Activated CD8-positive, alpha-beta memory T cell treated with anti-CD3 and anti-CD28 coated beads, Interleukin-2, amount 10 ng/mL, durations not matched to agents 7 days and 5 days (primary cell): ENCODE data around the gene LPCAT1. TPM values are rescaled to one million over a fixed set of nuclear protein-coding genes. Genes with fewer than 3 reads are reported as not detected.

ENCODE experiments used
- ATAC-seq: fragments of 150-1000 bp; cut with Tn5 transposase; one replicate; pipeline ENCODE4 v1.10.0; 2021; ENCODE audit warnings: moderate library complexity
- CTCF ChIA-PET: fragments of 350-600 bp; sonication (Branson Sonifier 250); formaldehyde crosslinking; loops from one replicate; lab custom pipeline; 2021; ENCODE audit warnings: antibody characterized with exemption; lab: Charles Lee
- DNase-seq: peaks from one replicate; pipeline ENCODE4 v3.0.0-alpha.2; 2020
- H3K27ac Mint-ChIP-seq: one replicate; pipeline ENCODE4 v1.8.0; 2021; ENCODE audit warnings: mild to moderate bottlenecking, mixed read lengths
- H3K27me3 Mint-ChIP-seq: one replicate; pipeline ENCODE4 v1.8.0; 2021; ENCODE audit warnings: mixed read lengths
- H3K36me3 Mint-ChIP-seq: one replicate; pipeline ENCODE4 v1.8.0; 2021; ENCODE audit warnings: mild to moderate bottlenecking, mixed read lengths
- H3K4me1 Mint-ChIP-seq: one replicate; pipeline ENCODE4 v1.8.0; 2021; ENCODE audit warnings: mixed read lengths
- H3K4me3 Mint-ChIP-seq: one replicate; pipeline ENCODE4 v1.8.0; 2021; ENCODE audit warnings: mild to moderate bottlenecking, moderate library complexity, mixed read lengths
- H3K9me3 Mint-ChIP-seq: one replicate; pipeline ENCODE4 v1.8.0; 2022; ENCODE audit warnings: low read depth, mixed read lengths
- total RNA-seq, 2 experiments: library from RNA; stranded (reverse); gene quantifications; one replicate each; pipeline ENCODE4 v1.2.3, GENCODE V29; 2021

Gene LPCAT1
- total RNA-seq, 2 experiments from 2014 or later = 83.8 to 85.3 TPM

DNA sequence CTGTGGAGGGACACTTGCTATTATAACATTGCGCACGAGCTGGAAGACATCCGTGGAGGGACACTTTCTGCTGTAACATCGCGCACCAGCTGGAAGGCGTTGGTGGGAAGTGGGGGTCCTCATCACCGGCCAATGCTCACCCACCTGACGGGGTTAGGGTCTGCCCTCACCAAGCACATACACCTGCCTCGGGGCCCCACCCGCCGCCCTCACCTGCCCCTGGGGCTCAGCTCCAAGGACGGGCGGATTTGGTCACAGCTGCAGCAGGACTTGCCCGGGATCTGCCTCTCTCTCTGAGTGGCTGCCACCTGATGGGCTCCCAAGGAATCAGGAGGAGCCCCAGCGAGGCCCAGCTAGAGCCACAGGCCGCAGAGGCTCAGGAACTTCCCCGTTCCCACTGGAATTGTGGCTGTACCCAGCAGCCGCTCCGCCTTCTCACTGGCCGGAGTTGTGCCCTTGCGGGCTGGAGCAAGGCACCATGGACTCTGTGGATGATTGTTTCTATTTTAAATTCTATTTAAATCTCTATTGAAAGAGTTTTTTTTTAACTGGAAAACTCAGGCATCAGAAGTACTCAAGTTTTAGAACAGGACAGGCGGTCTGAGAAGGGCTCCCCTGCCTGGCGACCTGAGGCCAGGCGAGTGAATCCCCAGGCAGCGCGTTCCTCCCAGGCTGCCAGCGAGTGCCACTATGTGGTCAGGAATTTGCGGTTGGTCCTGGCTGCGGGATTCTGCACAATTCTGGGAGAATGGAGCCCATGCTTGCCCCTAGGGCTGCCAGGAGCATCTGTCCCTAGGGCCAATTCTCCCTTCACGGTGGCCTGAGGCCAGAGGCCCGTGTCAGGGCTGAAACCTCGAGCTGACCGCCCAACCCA lies 39.7 kb downstream of the LPCAT1 start:
- DNase-seq = no peak
- no peak for ATAC-seq

GRCh38 chr5:1483064-1483463 lies 40.7 kb downstream of the LPCAT1 start:
- Mint-ChIP-seq H3K9me3 (no peaks in the 10 kb centered on the region), H3K36me3 (peaks cover 18% of the 10 kb centered on the region), H3K27me3 (no peaks in the 10 kb centered on the region), H3K4me1 (peaks cover 31% of the 10 kb centered on the region), H3K27ac (no peak overlapping the region), H3K4me3 (no peak overlapping the region)
- CTCF ChIA-PET = interaction anchor here (1.6 kb wide), 1 partner anchor 37 kb away, joined by 3 read pairs; no protein-coding TSS in a partner anchor
- ATAC-seq = no peak
- DNase-seq = no peak

More for the DNA sequence above, 39.7 kb downstream of the LPCAT1 start:
- peaks cover 20% of the 10 kb centered on the region for H3K36me3 Mint-ChIP-seq
- no peak overlapping the region for H3K4me3 Mint-ChIP-seq
- H3K9me3 Mint-ChIP-seq = no peaks in the 10 kb centered on the region
- peaks cover 41% of the 10 kb centered on the region for H3K4me1 Mint-ChIP-seq
- H3K27ac Mint-ChIP-seq = no peak overlapping the region
- CTCF ChIA-PET = interaction anchor here (1.6 kb wide), 1 partner anchor 36 kb away, joined by 3 read pairs; no protein-coding TSS in a partner anchor
- no peaks in the 10 kb centered on the region for H3K27me3 Mint-ChIP-seq

- H3K9me3 Mint-ChIP-seq = no peaks in the 10 kb centered on the region
- DNase-seq (no peak), ATAC-seq (no peak)
- peaks cover 13% of the 10 kb centered on the region for H3K36me3 Mint-ChIP-seq
- no peak overlapping the region for H3K27ac Mint-ChIP-seq
- CTCF ChIA-PET = no interaction called here
- peaks cover 19% of the 10 kb centered on the region for H3K4me1 Mint-ChIP-seq
- no peaks in the 10 kb centered on the region for H3K27me3 Mint-ChIP-seq
- no peak overlapping the region for H3K4me3 Mint-ChIP-seq
Observed at GRCh38 chr5:1481959-1482331, 41.8 kb downstream of the LPCAT1 start.

DNA sequence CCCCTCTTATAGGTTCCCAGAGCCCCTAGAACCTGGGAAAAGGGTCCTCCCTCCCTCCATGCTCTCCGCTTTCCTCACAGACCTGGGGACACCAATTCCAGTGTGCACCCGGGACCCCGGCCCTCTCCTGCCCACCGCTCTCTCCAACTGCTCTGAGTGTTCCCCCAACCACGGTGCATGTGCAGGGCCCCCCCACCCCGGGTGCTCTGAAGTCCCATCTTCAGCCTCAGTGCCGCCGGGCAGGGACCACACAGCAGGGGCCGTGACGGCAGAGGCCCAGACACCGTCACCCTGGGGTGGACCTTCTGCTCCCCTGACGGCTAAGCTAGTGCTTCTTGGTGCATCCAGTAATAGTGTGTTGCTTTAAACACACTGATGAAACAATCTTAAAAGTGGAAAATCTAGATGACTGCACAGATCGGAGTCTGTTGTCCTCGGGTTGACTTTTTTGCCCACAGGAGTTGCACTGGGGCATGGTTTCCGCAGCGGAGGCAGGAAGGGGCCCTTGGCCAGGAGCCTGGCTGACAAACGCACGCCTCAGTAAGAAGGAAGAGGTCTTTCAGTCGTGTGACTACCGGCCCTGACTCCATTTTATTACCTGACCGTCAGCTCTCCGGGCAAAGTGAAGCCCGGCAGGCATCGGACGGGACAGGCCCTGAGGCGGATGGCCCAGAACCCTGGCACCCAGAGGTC lies 42.3 kb downstream of the LPCAT1 start:
- CTCF ChIA-PET = no interaction called here
- no peak for ATAC-seq
- H3K4me3 Mint-ChIP-seq = no peak overlapping the region
- H3K36me3 Mint-ChIP-seq = peaks cover 15% of the 10 kb centered on the region
- H3K27me3 Mint-ChIP-seq = no peaks in the 10 kb centered on the region
- peaks cover 16% of the 10 kb centered on the region for H3K4me1 Mint-ChIP-seq
- no peaks in the 10 kb centered on the region for H3K9me3 Mint-ChIP-seq
- no peak for DNase-seq
- H3K27ac Mint-ChIP-seq = no peak overlapping the region

GRCh38 chr5:1480806-1481205 lies 43.0 kb downstream of the LPCAT1 start:
- CTCF ChIA-PET = interaction anchor here (1.0 to 1.4 kb wide), 4 partner anchors 11 to 163 kb away, joined by 3 to 5 read pairs (median 4); no protein-coding TSS in a partner anchor
- peaks cover 14% of the 10 kb centered on the region for H3K4me1 Mint-ChIP-seq
- H3K36me3 Mint-ChIP-seq = peaks cover 14% of the 10 kb centered on the region

GRCh38 chr5:1480217-1480616 lies 43.5 kb downstream of the LPCAT1 start:
- CTCF ChIA-PET = interaction anchor here (0.7 to 1.6 kb wide), 10 partner anchors 11 to 588 kb away, joined by 3 to 5 read pairs (median 3); partner anchors contain the start of genes BRD9 and TRIP13
- H3K27me3 Mint-ChIP-seq = no peaks in the 10 kb centered on the region
- DNase-seq = no peak
- no peak overlapping the region for H3K27ac Mint-ChIP-seq
- peaks cover 14% of the 10 kb centered on the region for H3K36me3 Mint-ChIP-seq
- peaks cover 10% of the 10 kb centered on the region for H3K4me1 Mint-ChIP-seq
- H3K4me3 Mint-ChIP-seq = no peak overlapping the region
- no peak for ATAC-seq
- H3K9me3 Mint-ChIP-seq = no peaks in the 10 kb centered on the region

More at GRCh38 chr5:1480806-1481205, 43.0 kb downstream of the LPCAT1 start:
- ATAC-seq = no peak
- H3K27me3 Mint-ChIP-seq = no peaks in the 10 kb centered on the region
- no peak overlapping the region for H3K4me3 Mint-ChIP-seq
- DNase-seq = no peak
- no peak overlapping the region for H3K27ac Mint-ChIP-seq
- H3K9me3 Mint-ChIP-seq = no peaks in the 10 kb centered on the region

DNA sequence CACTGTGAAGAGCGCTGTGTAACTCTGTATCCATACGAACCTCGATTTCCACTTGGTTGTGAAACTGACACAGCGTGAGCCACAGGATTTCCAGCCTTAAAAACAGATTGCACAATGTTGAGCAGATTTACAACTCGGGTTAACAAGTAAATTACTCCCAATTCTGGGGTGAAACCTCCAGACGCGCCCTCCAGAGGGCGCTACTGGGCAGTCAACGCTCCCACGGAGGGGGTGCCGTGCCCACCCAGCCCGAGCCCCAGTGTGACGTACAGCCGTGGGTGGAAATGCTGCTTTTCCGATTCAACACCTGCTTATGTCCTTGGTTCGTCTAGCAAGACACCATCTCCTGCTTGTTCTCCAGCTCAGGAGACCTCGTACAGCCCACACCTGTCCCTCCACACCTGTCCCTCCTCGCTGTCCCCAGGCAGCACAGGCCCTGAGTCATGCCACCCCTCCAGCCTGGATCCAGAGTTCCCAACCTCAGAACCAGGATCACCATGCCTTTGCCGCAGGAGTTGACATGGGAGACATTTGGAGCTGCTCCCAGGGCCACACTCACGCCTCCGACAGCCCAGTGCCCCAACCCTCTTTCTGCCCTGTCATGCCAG lies 44.1 kb downstream of the LPCAT1 start:
- H3K9me3 Mint-ChIP-seq = no peaks in the 10 kb centered on the region
- peaks cover 6% of the 10 kb centered on the region for H3K4me1 Mint-ChIP-seq
- H3K27me3 Mint-ChIP-seq = no peaks in the 10 kb centered on the region
- H3K27ac Mint-ChIP-seq = no peak overlapping the region
- CTCF ChIA-PET = interaction anchor here (0.7 to 1.6 kb wide), 11 partner anchors 12 to 587 kb away, joined by 3 to 5 read pairs (median 3); partner anchors contain the start of genes BRD9 and TRIP13
- DNase-seq (no peak), ATAC-seq (peak; percentile 48)
- H3K36me3 Mint-ChIP-seq = peaks cover 16% of the 10 kb centered on the region
- no peak overlapping the region for H3K4me3 Mint-ChIP-seq

GRCh38 chr5:1479066-1479465 lies 44.7 kb downstream of the LPCAT1 start:
- Mint-ChIP-seq H3K4me1 (peaks cover 6% of the 10 kb centered on the region), H3K9me3 (no peaks in the 10 kb centered on the region), H3K36me3 (peaks cover 16% of the 10 kb centered on the region), H3K4me3 (no peak overlapping the region), H3K27ac (no peak overlapping the region), H3K27me3 (no peaks in the 10 kb centered on the region)
- DNase-seq (no peak), ATAC-seq (no peak)
- CTCF ChIA-PET = interaction anchor here (1.0 to 1.6 kb wide), 5 partner anchors 24 to 587 kb away, joined by 3 to 5 read pairs (median 3); partner anchors contain the start of genes BRD9 and TRIP13

DNA sequence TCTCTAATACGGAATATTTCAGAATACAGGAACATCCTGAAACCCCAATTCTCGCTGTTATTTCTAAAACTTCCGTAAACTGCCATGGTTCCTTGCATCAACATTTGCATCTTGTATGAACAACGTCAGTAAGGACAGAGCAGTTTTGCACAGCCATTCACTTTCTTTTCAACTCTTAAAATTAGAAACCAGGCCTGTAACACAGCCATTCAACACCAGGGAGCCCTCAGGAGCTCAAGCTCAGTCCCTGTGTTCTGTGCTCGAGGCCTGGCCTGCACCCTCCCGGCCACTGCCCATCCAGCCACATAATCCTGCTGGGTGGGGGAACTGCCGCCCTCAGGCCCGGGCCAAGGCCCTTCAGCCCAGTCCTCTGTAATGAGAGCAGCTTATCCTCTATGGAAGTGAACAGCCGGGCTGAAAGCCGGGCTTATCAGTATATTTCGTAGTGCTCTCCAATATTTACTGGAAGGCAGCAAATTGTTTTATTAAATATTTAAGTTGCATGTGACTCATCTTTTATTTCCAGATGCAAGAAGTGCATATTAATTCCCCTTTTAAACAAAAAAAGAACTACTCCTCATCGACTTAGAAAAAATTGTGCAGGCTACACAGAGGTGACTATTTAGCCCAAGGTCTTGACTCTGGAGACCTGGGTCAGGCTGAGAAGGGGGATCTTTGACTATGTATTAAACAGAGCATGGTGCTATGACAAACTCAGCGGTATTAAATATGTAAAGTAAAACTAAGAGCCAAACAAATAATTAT lies 45.3 kb downstream of the LPCAT1 start:
- Mint-ChIP-seq H3K27ac (no peak overlapping the region), H3K36me3 (peaks cover 19% of the 10 kb centered on the region), H3K4me3 (no peak overlapping the region), H3K4me1 (peaks cover 4% of the 10 kb centered on the region), H3K27me3 (no peaks in the 10 kb centered on the region), H3K9me3 (no peaks in the 10 kb centered on the region)
- no peak for ATAC-seq
- CTCF ChIA-PET = interaction anchor here (1.4 kb wide), 1 partner anchor 167 kb away, joined by 4 read pairs; no protein-coding TSS in a partner anchor
- DNase-seq = no peak

- no peak overlapping the region for H3K4me3 Mint-ChIP-seq
- DNase-seq = no peak
- CTCF ChIA-PET = no interaction called here
- peaks cover 19% of the 10 kb centered on the region for H3K36me3 Mint-ChIP-seq
- no peaks in the 10 kb centered on the region for H3K27me3 Mint-ChIP-seq
- H3K27ac Mint-ChIP-seq = no peak overlapping the region
- ATAC-seq = no peak
- no peaks in the 10 kb centered on the region for H3K9me3 Mint-ChIP-seq
- no peaks in the 10 kb centered on the region for H3K4me1 Mint-ChIP-seq
Observed at GRCh38 chr5:1477341-1477740, 46.4 kb downstream of the LPCAT1 start.

DNA sequence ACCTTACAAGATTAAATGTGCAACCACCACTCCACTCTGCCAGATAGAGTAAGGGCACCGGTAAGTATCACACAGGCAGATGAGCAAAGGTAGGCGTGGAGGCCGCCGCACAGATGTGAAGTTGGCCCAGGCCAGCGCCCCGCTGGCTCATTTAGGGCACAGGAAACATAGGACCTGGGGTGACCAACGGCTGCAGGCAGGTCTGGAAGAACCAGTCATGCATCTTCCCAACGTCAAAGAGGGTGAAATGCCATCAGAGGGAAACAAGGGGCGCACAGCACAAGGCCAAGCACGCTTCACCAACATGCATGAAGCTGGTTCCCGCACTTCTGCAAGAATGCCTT lies 46.8 kb downstream of the LPCAT1 start:
- H3K9me3 Mint-ChIP-seq = no peaks in the 10 kb centered on the region
- H3K27ac Mint-ChIP-seq = no peak overlapping the region
- CTCF ChIA-PET = no interaction called here
- H3K4me1 Mint-ChIP-seq = no peaks in the 10 kb centered on the region
- peaks cover 19% of the 10 kb centered on the region for H3K36me3 Mint-ChIP-seq
- no peak overlapping the region for H3K4me3 Mint-ChIP-seq
- no peaks in the 10 kb centered on the region for H3K27me3 Mint-ChIP-seq
- no peak for DNase-seq
- ATAC-seq = no peak

- no peaks in the 10 kb centered on the region for H3K9me3 Mint-ChIP-seq
- no peaks in the 10 kb centered on the region for H3K4me1 Mint-ChIP-seq
- ATAC-seq = no peak
- no peaks in the 10 kb centered on the region for H3K27me3 Mint-ChIP-seq
- H3K27ac Mint-ChIP-seq = no peak overlapping the region
- CTCF ChIA-PET = interaction anchor here (1.1 kb wide), 1 partner anchor 169 kb away, joined by 3 read pairs; no protein-coding TSS in a partner anchor
- DNase-seq = no peak
- no peak overlapping the region for H3K4me3 Mint-ChIP-seq
- peaks cover 19% of the 10 kb centered on the region for H3K36me3 Mint-ChIP-seq
Observed at GRCh38 chr5:1476181-1476966, 47.4 kb downstream of the LPCAT1 start.
